Hepatocyte (in vitro differentiated cells): Measurements from ENCODE around the gene KCNJ15. TPM values are rescaled to one million over a fixed set of nuclear protein-coding genes. Genes with fewer than 3 reads are reported as not detected.

Source experiments
- DNase-seq: peaks from one replicate; pipeline ENCODE4 v3.0.0-alpha.2; 2016; ENCODE audit warnings: low spot score
- H2AFZ ChIP-seq: fragments of 200-600 bp; sonication (generic); 2 replicates; pipeline ENCODE4 v1.6.0; 2016; ENCODE audit warnings: antibody characterized with exemption, mild to moderate bottlenecking
- H3K27ac ChIP-seq: fragments of 200-600 bp; sonication (generic); 2 replicates; pipeline ENCODE4 v1.5.1; 2016; ENCODE audit warnings: mild to moderate bottlenecking
- H3K27me3 ChIP-seq: fragments of 200-600 bp; sonication (generic); 2 replicates; pipeline ENCODE4 v1.6.1; 2016
- H3K36me3 ChIP-seq: fragments of 200-600 bp; sonication (generic); replicated peaks from 2 replicates; pipeline ENCODE4 v1.5.1; 2016; ENCODE audit warnings: low read depth; ENCODE audit not compliant: insufficient read depth
- H3K4me1 ChIP-seq: fragments of 200-600 bp; sonication (generic); 2 replicates; pipeline ENCODE4 v1.5.1; 2016; ENCODE audit warnings: mild to moderate bottlenecking, moderate library complexity; ENCODE audit not compliant: insufficient read depth
- H3K4me2 ChIP-seq: fragments of 200-600 bp; sonication (generic); 2 replicates; pipeline ENCODE4 v1.6.0; 2016
- H3K4me3 ChIP-seq: fragments of 200-600 bp; sonication (generic); 2 replicates; pipeline ENCODE4 v1.5.1; 2016; ENCODE audit warnings: mild to moderate bottlenecking
- H3K79me2 ChIP-seq: fragments of 200-600 bp; sonication (generic); 2 replicates; pipeline ENCODE4 v1.6.0; 2017; ENCODE audit warnings: mild to moderate bottlenecking
- H3K9me2 ChIP-seq: fragments of 200-600 bp; sonication (generic); replicated peaks from 2 replicates; pipeline ENCODE4 v1.6.0; 2017; ENCODE audit warnings: mild to moderate bottlenecking; ENCODE audit not compliant: insufficient read depth
- H3K9me3 ChIP-seq: fragments of 200-600 bp; sonication (generic); 2 replicates; pipeline ENCODE4 v1.5.1; 2016; ENCODE audit warnings: low read depth, mild to moderate bottlenecking
- H4K20me1 ChIP-seq: fragments of 200-600 bp; sonication (generic); 2 replicates; pipeline ENCODE4 v1.6.0; 2016; ENCODE audit warnings: mild to moderate bottlenecking; ENCODE audit not compliant: insufficient read depth, poor library complexity, severe bottlenecking
- CTCF ChIP-seq: fragments of 200-600 bp; sonication (generic); IDR thresholded peaks from 2 replicates; pipeline ENCODE4 v1.5.1; 2016; ENCODE audit warnings: antibody characterized with exemption, mild to moderate bottlenecking; ENCODE audit not compliant: poor library complexity
- EZH2 ChIP-seq: fragments of 200-600 bp; sonication (generic); IDR thresholded peaks from 2 replicates; pipeline ENCODE4 v1.6.1; 2016; ENCODE audit warnings: antibody characterized with exemption, mild to moderate bottlenecking, borderline replicate concordance
- EZH2phosphoT487 ChIP-seq: fragments of 200-600 bp; sonication (generic); IDR thresholded peaks from one replicate; pipeline ENCODE4 v1.6.1; 2018; ENCODE audit warnings: antibody characterized with exemption, mild to moderate bottlenecking, low read depth, moderate library complexity; ENCODE audit not compliant: unreplicated experiment, severe bottlenecking
- WGBS: methylation state at CpG from one replicate; pipeline ENCODE4 v1.1.6; 2016; ENCODE audit warnings: low lambda C conversion rate; ENCODE audit errors: missing lambda C conversion rate; 5-methylcytosine and 5-hydroxymethylcytosine counted together
- polyA plus RNA-seq: library from polyadenylated mRNA; unstranded; fragments of >200 nt; fragmentation: Nextera tagmentation; extraction: Ambion mirVana; gene quantifications from 2 replicates; pipeline ENCODE4 v1.2.1, GENCODE V29; 2016
- total RNA-seq: library from RNA; depleted of rRNA; stranded (reverse); fragments of >200 nt; gene quantifications from 2 replicates; pipeline ENCODE4 v1.2.3, GENCODE V29; 2014

Gene KCNJ15
- total and polyA plus RNA-seq, 2 experiments from 2014 or later = 0.43 to 0.88 TPM

- Histone ChIP-seq H3K27me3 (no peaks in the 10 kb centered on the region), H3K9me3 (no peaks in the 10 kb centered on the region), H2AFZ (no peak overlapping the region), H3K4me3 (no peak overlapping the region), H3K4me1 (no peaks in the 10 kb centered on the region), H3K27ac (no peak overlapping the region), H3K4me2 (no peak overlapping the region), H3K36me3 (no peaks in the 10 kb centered on the region), H4K20me1 (no peaks in the 10 kb centered on the region), H3K9me2 (no peaks in the 10 kb centered on the region), H3K79me2 (no peaks in the 10 kb centered on the region)
- no peak for TF ChIP-seq EZH2
- no peak for TF ChIP-seq EZH2phosphoT487
- no peak for TF ChIP-seq CTCF
- DNase-seq = no peak
- WGBS = 85% methylated on average over 5 of the region's 5 CpGs
These were observed 23.7 kb downstream of the KCNJ15 start for GRCh38 chr21:38280454-38280853.

DNA sequence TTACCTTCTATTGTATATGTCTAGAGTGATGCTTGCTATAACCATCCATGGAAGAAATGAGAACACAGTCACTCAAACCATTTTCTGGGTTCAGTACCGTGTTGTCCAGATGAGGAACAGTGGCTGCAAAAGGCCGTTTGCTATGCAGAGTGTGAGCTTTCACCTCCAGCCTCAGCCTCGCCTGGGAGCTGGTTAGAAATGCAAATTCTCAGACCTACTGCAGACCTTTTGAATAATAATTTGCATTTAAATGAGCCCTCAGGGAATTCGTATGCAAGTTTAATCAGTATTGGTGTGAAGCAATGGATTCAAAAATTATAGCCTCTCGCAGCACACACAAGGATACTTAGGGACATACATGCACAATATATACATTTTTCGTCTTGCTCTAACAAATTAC, 24.1 kb downstream of the KCNJ15 start:
- Histone ChIP-seq H3K27me3 (no peaks in the 10 kb centered on the region), H3K4me1 (no peaks in the 10 kb centered on the region), H3K9me3 (no peaks in the 10 kb centered on the region), H3K36me3 (no peaks in the 10 kb centered on the region), H3K79me2 (no peaks in the 10 kb centered on the region), H3K4me3 (no peak overlapping the region), H3K27ac (no peak overlapping the region), H3K4me2 (no peak overlapping the region), H2AFZ (no peak overlapping the region), H4K20me1 (no peaks in the 10 kb centered on the region), H3K9me2 (no peaks in the 10 kb centered on the region)
- 79% methylated on average over 6 of the region's 6 CpGs for WGBS
- TF ChIP-seq EZH2phosphoT487 (no peak), CTCF (no peak), EZH2 (no peak)
- DNase-seq = no peak

DNA sequence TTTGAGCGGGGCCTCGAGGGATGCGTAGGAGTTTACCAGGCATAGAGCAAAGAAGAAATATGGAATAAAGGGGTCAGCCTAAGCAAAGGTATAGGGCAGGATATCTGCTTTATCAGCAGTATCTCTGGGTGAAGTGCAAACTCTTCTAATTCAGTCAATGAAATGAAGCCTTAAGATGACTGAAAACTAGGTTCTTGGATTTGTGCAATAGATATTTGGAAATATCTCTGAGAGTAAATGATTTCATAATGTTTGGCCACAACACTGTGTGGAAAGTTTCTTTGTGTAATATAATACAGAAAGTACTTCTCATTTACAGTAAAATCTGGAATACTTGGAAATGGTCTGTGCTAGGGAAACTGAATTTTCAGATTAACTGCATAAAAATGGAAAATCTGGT, 26.1 kb downstream of the KCNJ15 start:
- H3K27me3 ChIP-seq = no peaks in the 10 kb centered on the region
- H3K36me3 ChIP-seq = no peaks in the 10 kb centered on the region
- 100% methylated on average over 3 of the region's 3 CpGs for WGBS
- no peak overlapping the region for H3K4me2 ChIP-seq
- no peaks in the 10 kb centered on the region for H3K79me2 ChIP-seq
- no peaks in the 10 kb centered on the region for H4K20me1 ChIP-seq
- no peak for DNase-seq
- TF ChIP-seq EZH2 (no peak), EZH2phosphoT487 (no peak), CTCF (no peak)
- H3K27ac ChIP-seq = no peak overlapping the region
- H3K9me3 ChIP-seq = no peaks in the 10 kb centered on the region
- no peaks in the 10 kb centered on the region for H3K4me1 ChIP-seq
- no peak overlapping the region for H2AFZ ChIP-seq
- no peak overlapping the region for H3K4me3 ChIP-seq
- no peaks in the 10 kb centered on the region for H3K9me2 ChIP-seq

- no peak overlapping the region for H3K4me2 ChIP-seq
- H3K79me2 ChIP-seq = no peaks in the 10 kb centered on the region
- H2AFZ ChIP-seq = no peak overlapping the region
- 95% methylated on average over 6 of the region's 6 CpGs for WGBS
- H3K36me3 ChIP-seq = no peaks in the 10 kb centered on the region
- H3K4me1 ChIP-seq = no peaks in the 10 kb centered on the region
- H3K9me3 ChIP-seq = no peaks in the 10 kb centered on the region
- no peaks in the 10 kb centered on the region for H4K20me1 ChIP-seq
- H3K27me3 ChIP-seq = no peaks in the 10 kb centered on the region
- DNase-seq = no peak
- no peak overlapping the region for H3K27ac ChIP-seq
- TF ChIP-seq EZH2phosphoT487 (no peak), CTCF (no peak), EZH2 (no peak)
- H3K9me2 ChIP-seq = no peaks in the 10 kb centered on the region
- no peak overlapping the region for H3K4me3 ChIP-seq
These were observed 27.4 kb downstream of the KCNJ15 start for GRCh38 chr21:38284216-38284615.
